HEK293 (cell line): ENCODE measurements around the gene MPEG1.

Experiments
- CTCF ChIA-PET: fragments of 350-600 bp; formaldehyde crosslinking; extraction: SDS; loops from one replicate; lab custom pipeline; 2021; ENCODE audit warnings: antibody characterized with exemption; lab: Yijun Ruan, JAX
- POLR2A ChIA-PET: fragments of 300-600 bp; formaldehyde crosslinking; extraction: SDS; loops from one replicate; lab custom pipeline; 2020; ENCODE audit warnings: antibody characterized with exemption, inconsistent platforms; lab: Yijun Ruan, JAX
- H3K27ac ChIP-seq: fragments of 200-500 bp; sonication (Bioruptor generic); 2 replicates; pipeline ENCODE4 v1.5.1; 2014; ENCODE audit warnings: low read depth, low read length, control low read depth, inconsistent platforms; ENCODE audit errors: extremely low read depth
- H3K36me3 ChIP-seq, 2 experiments: fragments of 200-500 bp in 1 of 2; sonication (Bioruptor generic) in 1 of 2; 1 replicate in 1 of 2; 2 replicates in 1 of 2; pipeline ENCODE4 v1.5.1; 2014 to 2017; ENCODE audit warnings: inconsistent platforms in 2 of 2, low read length in 2 of 2; ENCODE audit not compliant: control insufficient read depth in 2 of 2, insufficient read depth in 1 of 2
- H3K4me1 ChIP-seq: fragments of 200-500 bp; sonication (Bioruptor generic); 2 replicates; pipeline ENCODE4 v1.5.1; 2014; ENCODE audit warnings: mild to moderate bottlenecking, low read length, inconsistent platforms; ENCODE audit not compliant: control insufficient read depth, insufficient read depth
- H3K4me3 ChIP-seq: 2 replicates; pipeline ENCODE4 v1.5.1; 2011; ENCODE audit warnings: low read depth, mild to moderate bottlenecking, control low read depth, low read length, moderate library complexity
- H3K9me3 ChIP-seq: fragments of 200-500 bp; sonication (Bioruptor generic); 2 replicates; pipeline ENCODE4 v1.5.1; 2014; ENCODE audit warnings: low read depth, low read length, inconsistent platforms; ENCODE audit not compliant: control insufficient read depth, insufficient read depth
- BCL11B ChIP-seq: fragments of 450-650 bp; formaldehyde crosslinking; IDR thresholded peaks from 2 replicates; pipeline ENCODE4 v1.5.1; 2016; ENCODE audit warnings: low read depth, missing biosample characterization, missing genetic modification characterization
- BCL6B ChIP-seq: fragments of 450-650 bp; formaldehyde crosslinking; IDR thresholded peaks from 2 replicates; pipeline ENCODE4 v1.5.1; 2017; ENCODE audit warnings: missing biosample characterization, missing genetic modification characterization
- HOXA7 ChIP-seq: sonication (generic); formaldehyde crosslinking; IDR thresholded peaks from 2 replicates; pipeline ENCODE4 v1.8.1; 2022; ENCODE audit warnings: missing genetic modification reagents, borderline replicate concordance
- KLF1 ChIP-seq: fragments of 450-650 bp; formaldehyde crosslinking; IDR thresholded peaks from 2 replicates; pipeline ENCODE4 v1.5.1; 2016; ENCODE audit warnings: missing biosample characterization, missing genetic modification characterization
- KLF8 ChIP-seq: fragments of 450-650 bp; formaldehyde crosslinking; IDR thresholded peaks from 2 replicates; pipeline ENCODE4 v1.5.1; 2016; ENCODE audit warnings: missing biosample characterization, missing genetic modification characterization
- MZF1 ChIP-seq: fragments of 450-650 bp; formaldehyde crosslinking; IDR thresholded peaks from 2 replicates; pipeline ENCODE4 v1.5.1; 2017; ENCODE audit warnings: missing biosample characterization, missing genetic modification characterization, borderline replicate concordance
- PRDM4 ChIP-seq: fragments of 450-650 bp; formaldehyde crosslinking; IDR thresholded peaks from 2 replicates; pipeline ENCODE4 v1.5.1; 2017; ENCODE audit warnings: missing biosample characterization, missing genetic modification characterization
- PRDM6 ChIP-seq: fragments of 450-650 bp; formaldehyde crosslinking; IDR thresholded peaks from 2 replicates; pipeline ENCODE4 v1.5.1; 2017; ENCODE audit warnings: missing biosample characterization, missing genetic modification characterization
- SCRT2 ChIP-seq: fragments of 450-650 bp; formaldehyde crosslinking; IDR thresholded peaks from 2 replicates; pipeline ENCODE4 v1.5.1; 2016; ENCODE audit warnings: missing biosample characterization, missing genetic modification characterization
- ZBTB20 ChIP-seq: fragments of 450-650 bp; formaldehyde crosslinking; IDR thresholded peaks from 2 replicates; pipeline ENCODE4 v1.5.1; 2016; ENCODE audit warnings: missing biosample characterization, missing genetic modification characterization
- ZBTB21 ChIP-seq: fragments of 450-650 bp; formaldehyde crosslinking; IDR thresholded peaks from 2 replicates; pipeline ENCODE4 v1.5.1; 2017; ENCODE audit warnings: missing biosample characterization, missing genetic modification characterization
- ZBTB44 ChIP-seq: fragments of 450-650 bp; IDR thresholded peaks from 2 replicates; pipeline ENCODE4 v1.5.1; 2018; ENCODE audit warnings: missing biosample characterization, mild to moderate bottlenecking, missing genetic modification characterization
- ZNF10 ChIP-seq: fragments of 450-650 bp; formaldehyde crosslinking; IDR thresholded peaks from 2 replicates; pipeline ENCODE4 v1.5.1; 2017; ENCODE audit warnings: missing biosample characterization, missing genetic modification characterization
- ZNF138 ChIP-seq: fragments of 450-650 bp; formaldehyde crosslinking; IDR thresholded peaks from 2 replicates; pipeline ENCODE4 v1.5.1; 2016; ENCODE audit warnings: missing biosample characterization, missing genetic modification characterization, borderline replicate concordance
- ZNF140 ChIP-seq: fragments of 450-650 bp; formaldehyde crosslinking; IDR thresholded peaks from 2 replicates; pipeline ENCODE4 v1.5.1; 2016; ENCODE audit warnings: missing biosample characterization, missing genetic modification characterization
- ZNF146 ChIP-seq: fragments of 450-650 bp; formaldehyde crosslinking; IDR thresholded peaks from 2 replicates; pipeline ENCODE4 v1.5.1; 2016; ENCODE audit warnings: missing biosample characterization, missing genetic modification characterization
- ZNF184 ChIP-seq: fragments of 450-650 bp; IDR thresholded peaks from 2 replicates; pipeline ENCODE4 v1.5.1; 2018; ENCODE audit warnings: missing biosample characterization, mild to moderate bottlenecking, missing genetic modification characterization
- ZNF221 ChIP-seq: fragments of 450-650 bp; formaldehyde crosslinking; IDR thresholded peaks from 2 replicates; pipeline ENCODE4 v1.5.1; 2017; ENCODE audit warnings: missing biosample characterization, missing genetic modification characterization, borderline replicate concordance
- ZNF266 ChIP-seq: fragments of 450-650 bp; formaldehyde crosslinking; IDR thresholded peaks from 2 replicates; pipeline ENCODE4 v1.5.1; 2016; ENCODE audit warnings: missing biosample characterization, missing genetic modification characterization, low read depth
- ZNF302 ChIP-seq: fragments of 450-650 bp; formaldehyde crosslinking; IDR thresholded peaks from 2 replicates; pipeline ENCODE4 v1.5.1; 2016; ENCODE audit warnings: missing biosample characterization, missing genetic modification characterization, low read depth
- ZNF391 ChIP-seq: fragments of 450-650 bp; formaldehyde crosslinking; IDR thresholded peaks from 2 replicates; pipeline ENCODE4 v1.5.1; 2016; ENCODE audit warnings: low read depth, missing biosample characterization, missing genetic modification characterization, borderline replicate concordance
- ZNF423 ChIP-seq: fragments of 450-650 bp; formaldehyde crosslinking; IDR thresholded peaks from 2 replicates; pipeline ENCODE4 v1.5.1; 2016; ENCODE audit warnings: missing biosample characterization, missing genetic modification characterization
- ZNF555 ChIP-seq: fragments of 450-650 bp; formaldehyde crosslinking; conservative IDR thresholded peaks from 2 replicates; pipeline ENCODE4 v1.5.1; 2017; ENCODE audit warnings: missing biosample characterization, mild to moderate bottlenecking, missing genetic modification characterization, inconsistent platforms
- ZNF585B ChIP-seq: fragments of 450-650 bp; formaldehyde crosslinking; IDR thresholded peaks from 2 replicates; pipeline ENCODE4 v1.5.1; 2016; ENCODE audit warnings: missing biosample characterization, missing genetic modification characterization
- ZNF621 ChIP-seq: fragments of 450-650 bp; formaldehyde crosslinking; IDR thresholded peaks from 2 replicates; pipeline ENCODE4 v1.5.1; 2017; ENCODE audit warnings: missing biosample characterization, missing genetic modification characterization
- ZNF626 ChIP-seq: fragments of 450-650 bp; sonication (Bioruptor Pico); formaldehyde crosslinking; IDR thresholded peaks from 2 replicates; pipeline ENCODE4 v1.5.1; 2018; ENCODE audit warnings: missing biosample characterization, missing genetic modification characterization, inconsistent platforms
- ZNF707 ChIP-seq: fragments of 450-650 bp; formaldehyde crosslinking; IDR thresholded peaks from 2 replicates; pipeline ENCODE4 v1.5.1; 2016; ENCODE audit warnings: missing biosample characterization, missing genetic modification characterization
- ZNF747 ChIP-seq: fragments of 450-650 bp; formaldehyde crosslinking; IDR thresholded peaks from 2 replicates; pipeline ENCODE4 v1.5.1; 2016; ENCODE audit warnings: missing biosample characterization, missing genetic modification characterization
- ZNF76 ChIP-seq: fragments of 450-650 bp; formaldehyde crosslinking; IDR thresholded peaks from 2 replicates; pipeline ENCODE4; 2016; ENCODE audit warnings: low read depth, missing biosample characterization, missing genetic modification characterization, borderline replicate concordance
- ZXDB ChIP-seq: fragments of 450-650 bp; formaldehyde crosslinking; IDR thresholded peaks from 2 replicates; pipeline ENCODE4 v1.5.1; 2016; ENCODE audit warnings: missing biosample characterization, missing genetic modification characterization

The MPEG1 gene

GRCh38 chr11:59192446-59193020, 20.2 kb downstream of the MPEG1 start:
- Histone ChIP-seq H3K27ac (no peak overlapping the region), H3K4me3 (no peak overlapping the region), H3K9me3 (no peaks in the 10 kb centered on the region), H3K36me3 (peaks cover 0 to 71% of the 10 kb centered on the region in 2 experiments; a peak in 1 of 3 replicates), H3K4me1 (no peaks in the 10 kb centered on the region)
- ChIA-PET CTCF (interaction anchor here (0.6 to 1.7 kb wide), 5 partner anchors 10 to 189 kb away, joined by 3 to 8 read pairs (median 3); partner anchors contain the start of gene DTX4), POLR2A (no interaction called here)
- TF ChIP-seq PRDM6 (tag by site-specific recombination) (no peak), PRDM4 (tag by site-specific recombination) (no peak), ZNF76 (tag by site-specific recombination) (no peak), ZNF146 (tag by site-specific recombination) (no peak), ZNF184 (tag by site-specific recombination) (no peak), ZNF391 (tag by site-specific recombination) (no peak), ZBTB21 (tag by site-specific recombination) (no peak), ZNF221 (tag by site-specific recombination) (no peak), ZNF585B (tag by site-specific recombination) (no peak), ZNF10 (tag by site-specific recombination) (no peak), SCRT2 (tag by site-specific recombination) (no peak), ZNF266 (no peak)

- no peak for TF ChIP-seq ZNF391 (tag by site-specific recombination)
- TF ChIP-seq ZNF626, result no peak
- no peak for TF ChIP-seq MZF1 (tag by site-specific recombination)
- no peak for TF ChIP-seq ZBTB20 (tag by site-specific recombination)
- TF ChIP-seq ZNF747 (tag by site-specific recombination), result no peak
- no peak for TF ChIP-seq ZBTB44 (tag by site-specific recombination)
- no peak for TF ChIP-seq ZNF707
- no peak for TF ChIP-seq ZNF138 (tag by site-specific recombination)
- TF ChIP-seq ZNF140, result no peak
- no peak for TF ChIP-seq HOXA7
- TF ChIP-seq ZNF423 (tag by site-specific recombination), result no peak
- no peak for TF ChIP-seq KLF8 (tag by site-specific recombination)
- no peak for TF ChIP-seq ZXDB
- TF ChIP-seq ZNF302, result no peak
- TF ChIP-seq ZNF621 (tag by site-specific recombination), result no peak
- TF ChIP-seq BCL11B (tag by site-specific recombination), result no peak
- no peak for TF ChIP-seq ZNF555 (tag by site-specific recombination)
- no peak for TF ChIP-seq KLF1 (tag by site-specific recombination)
- no peak for TF ChIP-seq BCL6B
- Histone ChIP-seq H3K36me3 (peaks cover 0 to 70% of the 10 kb centered on the region in 2 experiments; a peak in 1 of 3 replicates), H3K27ac (no peak overlapping the region), H3K4me1 (no peaks in the 10 kb centered on the region), H3K9me3 (no peaks in the 10 kb centered on the region), H3K4me3 (no peak overlapping the region)
- POLR2A ChIA-PET, result no interaction called here
- CTCF ChIA-PET, result interaction anchor here (0.6 to 1.7 kb wide), 3 partner anchors 15 to 190 kb away, joined by 3 to 8 read pairs (median 3); partner anchors contain the start of gene DTX4
These were observed 20.8 kb downstream of the MPEG1 start for GRCh38 chr11:59191890-59192289.
